GM12892 (cell line): ENCODE measurements around the gene CARMIL1.

Experiments used
- POLR2A ChIP-seq: IDR thresholded peaks from 2 replicates; pipeline ENCODE4 v1.6.1; 2011; ENCODE audit warnings: low read depth, low read length, control low read depth
- TAF1 ChIP-seq: IDR thresholded peaks from 2 replicates; pipeline ENCODE4 v1.6.1; 2011; ENCODE audit warnings: low read depth, mild to moderate bottlenecking, control low read depth, low read length, borderline replicate concordance

- TF ChIP-seq POLR2A (no peak), TAF1 (no peak)
These were observed 64.8 kb downstream of the CARMIL1 start for GRCh38 chr6:25343984-25344383.
